SIG-M5 (cell line): ENCODE data around the gene CCT8.

Experiments used
- DNase-seq: peaks from one replicate; lab custom pipeline; 2025; lab: John Stamatoyannopoulos, UW

The CCT8 gene

GRCh38 chr21:29073222-29074006, at the start of gene CCT8:
TSS of gene CCT8 (minus strand) at chr21:29073648. CDS start at chr21:29073590, 58 bp downstream.
- DNase-seq: peak; percentile 97

GRCh38 chr21:29121759-29122158, 48.3 kb upstream of the CCT8 start:
- DNase-seq: no peak

GRCh38 chr21:29117372-29117955, 44.0 kb upstream of the CCT8 start:
- no peak for DNase-seq

- no peak for DNase-seq
These were observed 42.5 kb upstream of the CCT8 start for GRCh38 chr21:29115899-29116298.

- no peak for DNase-seq
These were observed 41.5 kb upstream of the CCT8 start for GRCh38 chr21:29114765-29115500.

GRCh38 chr21:29105218-29105617, 31.8 kb upstream of the CCT8 start:
- DNase-seq: no peak

- DNase-seq: no peak
These were observed 30.8 kb upstream of the CCT8 start for GRCh38 chr21:29104239-29104708.

GRCh38 chr21:29102791-29103257, 29.4 kb upstream of the CCT8 start:
- DNase-seq: no peak

- no peak for DNase-seq
These were observed 24.7 kb upstream of the CCT8 start for GRCh38 chr21:29098156-29098555.

GRCh38 chr21:29096218-29097015, 23.0 kb upstream of the CCT8 start:
- DNase-seq: no peak

GRCh38 chr21:29092102-29092959, 18.9 kb upstream of the CCT8 start:
- DNase-seq: no peak

GRCh38 chr21:29091033-29091432, 17.6 kb upstream of the CCT8 start:
- DNase-seq: no peak

- DNase-seq: no peak
These were observed 11.8 kb upstream of the CCT8 start for GRCh38 chr21:29085106-29085752.

GRCh38 chr21:29084372-29084771, 10.9 kb upstream of the CCT8 start:
- DNase-seq: no peak

- DNase-seq: no peak
These were observed 9.9 kb upstream of the CCT8 start for GRCh38 chr21:29083306-29083705.

GRCh38 chr21:29082046-29082815, 8.8 kb upstream of the CCT8 start:
- no peak for DNase-seq

GRCh38 chr21:29080454-29080941, 7.0 kb upstream of the CCT8 start:
- DNase-seq: no peak

GRCh38 chr21:29078869-29079767, 5.7 kb upstream of the CCT8 start:
- DNase-seq: no peak
